ENCODE data around the gene ZNF236.

DNA sequence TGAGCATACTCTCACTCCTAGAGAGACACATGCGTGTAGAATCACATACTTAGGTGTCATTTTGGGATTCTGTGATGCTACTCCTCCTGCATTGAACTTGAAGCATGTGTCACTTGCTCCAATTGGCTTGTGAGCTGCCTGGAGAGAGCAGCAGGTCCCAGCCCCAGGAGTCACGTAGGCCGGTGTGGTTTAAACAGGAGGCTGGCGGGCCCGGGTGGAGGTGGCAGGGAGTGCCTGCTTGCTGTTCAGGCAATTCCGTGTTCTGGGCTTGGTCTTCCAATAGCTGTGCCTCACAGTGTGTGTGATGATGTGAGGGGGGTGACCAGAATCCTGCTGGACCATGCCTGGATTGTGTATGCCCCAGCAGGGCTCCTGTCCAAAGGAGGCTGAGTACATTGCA, 51.0 kb downstream of the ZNF236 start:
- TF ChIP-seq EZH2phosphoT487 (IDR thresholded peaks at IDR 0.05; ENCODE audit: low read depth, severe bottlenecking, unreplicated experiment) (no peak), EZH2 (IDR thresholded peaks at IDR 0.05; ENCODE audit: borderline replicate concordance) (no peak)
- TF ChIP-seq, protein P1, sequence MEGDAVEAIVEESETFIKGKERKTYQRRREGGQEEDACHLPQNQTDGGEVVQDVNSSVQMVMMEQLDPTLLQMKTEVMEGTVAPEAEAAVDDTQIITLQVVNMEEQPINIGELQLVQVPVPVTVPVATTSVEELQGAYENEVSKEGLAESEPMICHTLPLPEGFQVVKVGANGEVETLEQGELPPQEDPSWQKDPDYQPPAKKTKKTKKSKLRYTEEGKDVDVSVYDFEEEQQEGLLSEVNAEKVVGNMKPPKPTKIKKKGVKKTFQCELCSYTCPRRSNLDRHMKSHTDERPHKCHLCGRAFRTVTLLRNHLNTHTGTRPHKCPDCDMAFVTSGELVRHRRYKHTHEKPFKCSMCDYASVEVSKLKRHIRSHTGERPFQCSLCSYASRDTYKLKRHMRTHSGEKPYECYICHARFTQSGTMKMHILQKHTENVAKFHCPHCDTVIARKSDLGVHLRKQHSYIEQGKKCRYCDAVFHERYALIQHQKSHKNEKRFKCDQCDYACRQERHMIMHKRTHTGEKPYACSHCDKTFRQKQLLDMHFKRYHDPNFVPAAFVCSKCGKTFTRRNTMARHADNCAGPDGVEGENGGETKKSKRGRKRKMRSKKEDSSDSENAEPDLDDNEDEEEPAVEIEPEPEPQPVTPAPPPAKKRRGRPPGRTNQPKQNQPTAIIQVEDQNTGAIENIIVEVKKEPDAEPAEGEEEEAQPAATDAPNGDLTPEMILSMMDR (IDR thresholded peaks at IDR 0.05; ENCODE audit: poor library complexity), result no peak
